ENCODE data around the gene ZBTB16.

Gene ZBTB16

DNA sequence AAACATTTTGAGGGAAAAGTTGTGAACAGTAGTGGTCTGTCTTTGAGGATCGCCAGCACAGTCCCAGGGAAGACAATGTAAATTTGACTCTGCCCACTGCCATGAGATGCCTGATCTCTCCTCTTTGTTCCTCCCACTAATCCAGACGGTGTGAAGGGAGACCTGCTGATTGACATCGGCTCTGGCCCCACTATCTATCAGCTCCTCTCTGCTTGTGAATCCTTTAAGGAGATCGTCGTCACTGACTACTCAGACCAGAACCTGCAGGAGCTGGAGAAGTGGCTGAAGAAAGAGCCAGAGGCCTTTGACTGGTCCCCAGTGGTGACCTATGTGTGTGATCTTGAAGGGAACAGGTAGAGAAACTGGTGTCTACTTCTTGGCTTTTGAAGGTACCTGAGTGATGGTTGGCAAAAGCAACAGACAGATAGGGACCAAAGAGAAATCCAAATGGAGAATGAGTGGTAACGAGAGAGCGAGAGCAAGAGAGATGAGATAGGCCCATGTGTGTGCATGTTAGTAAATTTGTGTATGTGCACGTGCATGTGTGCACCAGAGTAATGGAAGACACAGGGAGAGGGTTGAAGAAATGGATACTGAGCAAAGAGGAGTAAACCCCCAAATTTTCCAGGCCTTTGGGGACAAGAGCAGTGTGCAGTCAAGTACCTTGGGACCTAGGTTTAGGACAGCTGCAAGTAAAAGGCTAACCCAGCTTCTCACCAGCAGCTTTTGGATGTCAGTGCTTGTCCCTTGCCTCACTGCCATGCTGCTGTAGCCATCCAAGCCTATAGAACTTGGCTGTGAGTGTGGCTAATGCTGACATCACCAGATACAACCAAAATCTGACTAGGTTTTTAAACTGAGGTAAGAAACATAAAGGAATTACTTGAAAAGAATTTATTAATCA is 238.5 kb downstream of the ZBTB16 start:
- DNase-seq (ENCODE audit: low read depth in 1 of 2, low spot score in 1 of 2): no peak
- Histone ChIP-seq H3K27me3 (ENCODE audit: insufficient read depth, poor library complexity, severe bottlenecking) (no peaks in the 10 kb centered on the region), H3K27ac (replicated peaks) (no peak overlapping the region), H3K4me3 (replicated peaks; ENCODE audit: insufficient read depth, low read length) (no peak overlapping the region)
- TF ChIP-seq GABPA (IDR thresholded peaks at IDR 0.05; ENCODE audit: low read depth) (no peak), SPI1 (IDR thresholded peaks at IDR 0.05; ENCODE audit: borderline replicate concordance, low read depth) (no peak), POLR2AphosphoS5 (IDR thresholded peaks at IDR 0.05; ENCODE audit: low read depth) (no peak)
- TF ChIP-seq, protein P1, sequence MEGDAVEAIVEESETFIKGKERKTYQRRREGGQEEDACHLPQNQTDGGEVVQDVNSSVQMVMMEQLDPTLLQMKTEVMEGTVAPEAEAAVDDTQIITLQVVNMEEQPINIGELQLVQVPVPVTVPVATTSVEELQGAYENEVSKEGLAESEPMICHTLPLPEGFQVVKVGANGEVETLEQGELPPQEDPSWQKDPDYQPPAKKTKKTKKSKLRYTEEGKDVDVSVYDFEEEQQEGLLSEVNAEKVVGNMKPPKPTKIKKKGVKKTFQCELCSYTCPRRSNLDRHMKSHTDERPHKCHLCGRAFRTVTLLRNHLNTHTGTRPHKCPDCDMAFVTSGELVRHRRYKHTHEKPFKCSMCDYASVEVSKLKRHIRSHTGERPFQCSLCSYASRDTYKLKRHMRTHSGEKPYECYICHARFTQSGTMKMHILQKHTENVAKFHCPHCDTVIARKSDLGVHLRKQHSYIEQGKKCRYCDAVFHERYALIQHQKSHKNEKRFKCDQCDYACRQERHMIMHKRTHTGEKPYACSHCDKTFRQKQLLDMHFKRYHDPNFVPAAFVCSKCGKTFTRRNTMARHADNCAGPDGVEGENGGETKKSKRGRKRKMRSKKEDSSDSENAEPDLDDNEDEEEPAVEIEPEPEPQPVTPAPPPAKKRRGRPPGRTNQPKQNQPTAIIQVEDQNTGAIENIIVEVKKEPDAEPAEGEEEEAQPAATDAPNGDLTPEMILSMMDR (IDR thresholded peaks at IDR 0.05; ENCODE audit: insufficient read depth, low read length): no peak
- TF ChIP-seq, protein P2, sequence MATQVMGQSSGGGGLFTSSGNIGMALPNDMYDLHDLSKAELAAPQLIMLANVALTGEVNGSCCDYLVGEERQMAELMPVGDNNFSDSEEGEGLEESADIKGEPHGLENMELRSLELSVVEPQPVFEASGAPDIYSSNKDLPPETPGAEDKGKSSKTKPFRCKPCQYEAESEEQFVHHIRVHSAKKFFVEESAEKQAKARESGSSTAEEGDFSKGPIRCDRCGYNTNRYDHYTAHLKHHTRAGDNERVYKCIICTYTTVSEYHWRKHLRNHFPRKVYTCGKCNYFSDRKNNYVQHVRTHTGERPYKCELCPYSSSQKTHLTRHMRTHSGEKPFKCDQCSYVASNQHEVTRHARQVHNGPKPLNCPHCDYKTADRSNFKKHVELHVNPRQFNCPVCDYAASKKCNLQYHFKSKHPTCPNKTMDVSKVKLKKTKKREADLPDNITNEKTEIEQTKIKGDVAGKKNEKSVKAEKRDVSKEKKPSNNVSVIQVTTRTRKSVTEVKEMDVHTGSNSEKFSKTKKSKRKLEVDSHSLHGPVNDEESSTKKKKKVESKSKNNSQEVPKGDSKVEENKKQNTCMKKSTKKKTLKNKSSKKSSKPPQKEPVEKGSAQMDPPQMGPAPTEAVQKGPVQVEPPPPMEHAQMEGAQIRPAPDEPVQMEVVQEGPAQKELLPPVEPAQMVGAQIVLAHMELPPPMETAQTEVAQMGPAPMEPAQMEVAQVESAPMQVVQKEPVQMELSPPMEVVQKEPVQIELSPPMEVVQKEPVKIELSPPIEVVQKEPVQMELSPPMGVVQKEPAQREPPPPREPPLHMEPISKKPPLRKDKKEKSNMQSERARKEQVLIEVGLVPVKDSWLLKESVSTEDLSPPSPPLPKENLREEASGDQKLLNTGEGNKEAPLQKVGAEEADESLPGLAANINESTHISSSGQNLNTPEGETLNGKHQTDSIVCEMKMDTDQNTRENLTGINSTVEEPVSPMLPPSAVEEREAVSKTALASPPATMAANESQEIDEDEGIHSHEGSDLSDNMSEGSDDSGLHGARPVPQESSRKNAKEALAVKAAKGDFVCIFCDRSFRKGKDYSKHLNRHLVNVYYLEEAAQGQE (IDR thresholded peaks at IDR 0.05; ENCODE audit: insufficient replicate concordance, low read depth): no peak

- no peaks in the 10 kb centered on the region for H3K27me3 ChIP-seq (ENCODE audit: insufficient read depth, poor library complexity, severe bottlenecking)
- DNase-seq (ENCODE audit: low read depth in 1 of 2, low spot score in 1 of 2): no peak
- no peak overlapping the region for H3K4me3 ChIP-seq (replicated peaks; ENCODE audit: insufficient read depth, low read length)
- TF ChIP-seq, protein P2 (IDR thresholded peaks at IDR 0.05; ENCODE audit: insufficient replicate concordance, low read depth): no peak
- no peak for TF ChIP-seq GABPA (IDR thresholded peaks at IDR 0.05; ENCODE audit: low read depth)
- TF ChIP-seq, protein P1 (IDR thresholded peaks at IDR 0.05; ENCODE audit: insufficient read depth, low read length): no peak
- TF ChIP-seq POLR2AphosphoS5 (IDR thresholded peaks at IDR 0.05; ENCODE audit: low read depth): no peak
- TF ChIP-seq SPI1 (IDR thresholded peaks at IDR 0.05; ENCODE audit: borderline replicate concordance, low read depth): no peak
- no peak overlapping the region for H3K27ac ChIP-seq (replicated peaks)
Observed at GRCh38 chr11:114298710-114299109, 239.2 kb downstream of the ZBTB16 start.

Measured in HL-60 (cell line).